ENCODE measurements around the gene IRF2. TPM values are rescaled to one million over a fixed set of nuclear protein-coding genes. Genes with fewer than 3 reads are reported as not detected.

Gene IRF2
- total RNA-seq, 1 experiment from 2014 or later = 6.6 TPM

- no peak for DNase-seq (ENCODE audit: low spot score)
These were observed 64.8 kb downstream of the IRF2 start for GRCh38 chr4:184409502-184409901.

GRCh38 chr4:184408684-184409081 is 65.7 kb downstream of the IRF2 start:
- no peak for DNase-seq (ENCODE audit: low spot score)

- no peak for DNase-seq (ENCODE audit: low spot score)
These were observed 66.2 kb downstream of the IRF2 start for GRCh38 chr4:184408021-184408683.

- no peak for DNase-seq (ENCODE audit: low spot score)
These were observed 67.4 kb downstream of the IRF2 start for GRCh38 chr4:184406958-184407391.

GRCh38 chr4:184404047-184404446 is 70.3 kb downstream of the IRF2 start:
- no peak for DNase-seq (ENCODE audit: low spot score)

GRCh38 chr4:184403384-184403781 is 71.0 kb downstream of the IRF2 start:
- no peak for DNase-seq (ENCODE audit: low spot score)

- DNase-seq (ENCODE audit: low spot score) = no peak
These were observed 71.5 kb downstream of the IRF2 start for GRCh38 chr4:184402740-184403383.

- no peak for DNase-seq (ENCODE audit: low spot score)
These were observed 72.1 kb downstream of the IRF2 start for GRCh38 chr4:184402239-184402638.

- DNase-seq (ENCODE audit: low spot score) = no peak
These were observed 72.8 kb downstream of the IRF2 start for GRCh38 chr4:184401397-184402171.

- no peak for DNase-seq (ENCODE audit: low spot score)
These were observed 73.5 kb downstream of the IRF2 start for GRCh38 chr4:184400891-184401290.

- DNase-seq (ENCODE audit: low spot score) = no peak
These were observed 73.9 kb downstream of the IRF2 start for GRCh38 chr4:184400375-184400870.

- DNase-seq (ENCODE audit: low spot score) = no peak
These were observed 74.8 kb downstream of the IRF2 start for GRCh38 chr4:184399512-184399908.

- no peak for DNase-seq (ENCODE audit: low spot score)
These were observed 75.4 kb downstream of the IRF2 start for GRCh38 chr4:184398741-184399511.

- DNase-seq (ENCODE audit: low spot score) = no peak
These were observed 76.7 kb downstream of the IRF2 start for GRCh38 chr4:184397516-184398163.

- no peak for DNase-seq (ENCODE audit: low spot score)
These were observed 77.5 kb downstream of the IRF2 start for GRCh38 chr4:184396570-184397515.

GRCh38 chr4:184395971-184396391 is 78.4 kb downstream of the IRF2 start:
- no peak for DNase-seq (ENCODE audit: low spot score)

- no peak for DNase-seq (ENCODE audit: low spot score)
These were observed 78.9 kb downstream of the IRF2 start for GRCh38 chr4:184395451-184395917.

- no peak for DNase-seq (ENCODE audit: low spot score)
These were observed 81.4 kb downstream of the IRF2 start for GRCh38 chr4:184392748-184393559.

GRCh38 chr4:184392316-184392715 is 82.0 kb downstream of the IRF2 start:
- no peak for DNase-seq (ENCODE audit: low spot score)

Data from HT-29 (cell line).